ENCODE data around the gene GAB2.

GAB2 gene

GRCh38 chr11:78446210-78446609 lies 28.6 kb upstream of the GAB2 start (continued):
- TF ChIP-seq ZBTB26 (tag by site-specific recombination; optimal IDR thresholded peaks at IDR 0.05) = no peak
- TF ChIP-seq ZNF350 (tag by site-specific recombination; IDR thresholded peaks at IDR 0.05) = no peak
- no peak for TF ChIP-seq ZNF132 (tag by site-specific recombination; IDR thresholded peaks at IDR 0.05; ENCODE audit: borderline replicate concordance)
- TF ChIP-seq GLIS2 (tag by site-specific recombination; IDR thresholded peaks at IDR 0.05) = no peak
- TF ChIP-seq ZEB2 (tag by site-specific recombination; IDR thresholded peaks at IDR 0.05) = no peak

GRCh38 chr11:78444726-78445125 lies 27.1 kb upstream of the GAB2 start:
- ChIA-PET CTCF (interaction anchor here (0.7 to 0.8 kb wide), 2 partner anchors 14 to 130 kb away, joined by 3 read pairs; no protein-coding TSS in a partner anchor), POLR2A (no interaction called here)
- TF ChIP-seq ZNF175 (tag by site-specific recombination; IDR thresholded peaks at IDR 0.05) = no peak
- TF ChIP-seq KLF10 (tag by site-specific recombination; IDR thresholded peaks at IDR 0.05) = no peak
- TF ChIP-seq PRDM4 (tag by site-specific recombination; IDR thresholded peaks at IDR 0.05) = no peak
- no peak for TF ChIP-seq ZFP3 (tag by site-specific recombination; IDR thresholded peaks at IDR 0.05; ENCODE audit: low read depth)
- TF ChIP-seq PRDM10 (tag by site-specific recombination; IDR thresholded peaks at IDR 0.05) = no peak
- TF ChIP-seq GFI1B (tag by site-specific recombination; IDR thresholded peaks at IDR 0.05) = no peak
- no peak for TF ChIP-seq ZNF658 (tag by site-specific recombination; IDR thresholded peaks at IDR 0.05)
- TF ChIP-seq SCRT1 (tag by site-specific recombination; IDR thresholded peaks at IDR 0.05; ENCODE audit: borderline replicate concordance) = no peak
- no peak for TF ChIP-seq REST (tag by site-specific recombination; IDR thresholded peaks at IDR 0.05)
- no peak overlapping the region for H3K27ac ChIP-seq (ENCODE audit: extremely low read depth, low read depth, low read length)
- peaks cover 0 to 25% of the 10 kb centered on the region in 2 experiments; a peak in 1 of 3 replicates for H3K36me3 ChIP-seq (ENCODE audit: control insufficient read depth in 2 of 2, insufficient read depth in 1 of 2, low read length in 2 of 2)
- H3K4me1 ChIP-seq (ENCODE audit: control insufficient read depth, insufficient read depth, low read length) = no peaks in the 10 kb centered on the region
- H3K9me3 ChIP-seq (ENCODE audit: control insufficient read depth, insufficient read depth, low read depth, low read length) = no peaks in the 10 kb centered on the region
- no peak overlapping the region for H3K4me3 ChIP-seq (ENCODE audit: low read depth, low read length)
